Gastroesophageal sphincter (tissue), 3 donors: ENCODE data around the gene CNOT3.

Source experiments
- EP300 ChIP-seq: sonication (generic); formaldehyde crosslinking; IDR thresholded peaks from one replicate; pipeline ENCODE4 v1.6.1; 2017; ENCODE audit warnings: antibody characterized with exemption, mild to moderate bottlenecking
- POLR2AphosphoS5 ChIP-seq: sonication (generic); formaldehyde crosslinking; IDR thresholded peaks from one replicate; pipeline ENCODE4 v1.6.1; 2017; ENCODE audit warnings: antibody characterized with exemption
- TF ChIP-seq, protein P1 (sequence below), 4 experiments: fragments of 200-600 bp in 2 of 4; fragments of 450-650 bp in 2 of 4; sonication (generic) in 1 of 4; IDR thresholded peaks; one replicate each; pipeline ENCODE4 v1.5.1; 2017 to 2019; ENCODE audit warnings: antibody characterized with exemption in 4 of 4, mild to moderate bottlenecking in 2 of 4, moderate library complexity in 2 of 4

DNA sequence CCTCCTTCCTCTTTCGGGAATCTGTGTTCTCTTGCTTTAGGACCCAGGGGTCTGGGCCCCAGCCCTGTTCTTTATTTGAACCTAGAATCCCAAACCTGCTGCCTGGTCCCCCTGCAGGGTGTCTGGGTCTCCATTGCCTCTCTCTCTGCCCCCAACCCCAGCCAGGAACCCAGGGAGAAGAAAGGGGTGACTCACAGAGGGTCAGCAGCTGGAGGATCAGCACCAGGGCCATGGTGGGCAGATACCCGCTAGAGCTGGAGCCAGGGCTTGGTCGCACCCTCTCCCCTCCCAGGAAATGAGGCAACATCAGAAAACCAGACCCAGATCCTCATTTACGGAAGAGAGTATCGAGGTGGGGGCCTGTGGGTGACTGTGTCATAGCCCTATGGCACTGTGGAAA lies 37.0 kb upstream of the CNOT3 start, which contains the start of gene OSCAR:
- TF ChIP-seq, protein P1, sequence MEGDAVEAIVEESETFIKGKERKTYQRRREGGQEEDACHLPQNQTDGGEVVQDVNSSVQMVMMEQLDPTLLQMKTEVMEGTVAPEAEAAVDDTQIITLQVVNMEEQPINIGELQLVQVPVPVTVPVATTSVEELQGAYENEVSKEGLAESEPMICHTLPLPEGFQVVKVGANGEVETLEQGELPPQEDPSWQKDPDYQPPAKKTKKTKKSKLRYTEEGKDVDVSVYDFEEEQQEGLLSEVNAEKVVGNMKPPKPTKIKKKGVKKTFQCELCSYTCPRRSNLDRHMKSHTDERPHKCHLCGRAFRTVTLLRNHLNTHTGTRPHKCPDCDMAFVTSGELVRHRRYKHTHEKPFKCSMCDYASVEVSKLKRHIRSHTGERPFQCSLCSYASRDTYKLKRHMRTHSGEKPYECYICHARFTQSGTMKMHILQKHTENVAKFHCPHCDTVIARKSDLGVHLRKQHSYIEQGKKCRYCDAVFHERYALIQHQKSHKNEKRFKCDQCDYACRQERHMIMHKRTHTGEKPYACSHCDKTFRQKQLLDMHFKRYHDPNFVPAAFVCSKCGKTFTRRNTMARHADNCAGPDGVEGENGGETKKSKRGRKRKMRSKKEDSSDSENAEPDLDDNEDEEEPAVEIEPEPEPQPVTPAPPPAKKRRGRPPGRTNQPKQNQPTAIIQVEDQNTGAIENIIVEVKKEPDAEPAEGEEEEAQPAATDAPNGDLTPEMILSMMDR (IDR thresholded peaks at IDR 0.05), result no peak
- no peak for TF ChIP-seq POLR2AphosphoS5
- no peak for TF ChIP-seq EP300
